ENCODE measurements around the gene ULK1.

DNA sequence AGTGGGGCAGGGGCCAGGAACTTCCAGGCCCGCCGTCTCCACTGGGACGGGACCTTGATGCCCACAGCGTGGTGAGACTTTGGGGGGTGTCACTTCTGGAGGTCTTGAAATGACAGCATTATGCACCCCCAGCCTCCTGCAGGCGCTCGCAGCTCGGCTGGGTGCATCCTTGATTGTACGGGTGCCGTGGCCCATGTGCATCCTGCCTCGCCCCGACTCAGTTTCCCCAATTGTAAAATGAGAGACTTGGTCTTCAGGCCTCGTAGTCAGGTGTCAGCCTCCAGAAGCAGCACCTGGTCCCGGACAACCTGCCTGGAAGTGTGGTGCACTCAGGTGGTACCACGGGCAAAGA is 25.7 kb downstream of the ULK1 start:
- no peak for TF ChIP-seq CTCF (IDR thresholded peaks at IDR 0.05)
- no peak for TF ChIP-seq ZMAT4 (CRISPR knock-in tag; IDR thresholded peaks at IDR 0.05)
